ENCODE measurements around the gene GPR157. TPM values are rescaled to one million over a fixed set of nuclear protein-coding genes. Genes with fewer than 3 reads are reported as not detected.

The GPR157 gene
- total and polyA plus RNA-seq, 10 of the 15 experiments (the other 5 are each of a cell fraction or from before 2014, with no cell fraction given) = 0.66 to 15.9 (median 3.1) TPM

DNA sequence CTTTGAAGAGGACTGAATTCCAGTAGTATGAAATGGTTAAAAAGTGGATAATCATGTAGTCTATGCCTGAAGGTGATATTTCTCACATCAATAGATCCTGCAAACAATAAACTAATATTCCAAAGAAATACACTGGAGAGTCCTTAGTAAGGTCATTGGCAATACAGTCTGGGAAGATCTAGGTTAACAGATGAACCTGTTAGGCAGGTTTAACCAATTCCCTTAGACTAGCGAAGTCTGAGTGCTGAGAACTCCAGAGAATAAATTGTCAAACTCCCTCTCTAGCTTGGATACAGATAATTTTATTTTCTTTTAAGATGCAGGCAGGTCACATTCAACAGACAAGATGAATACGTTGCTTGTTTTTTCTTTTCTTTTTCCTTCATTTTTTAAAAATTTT, 2.4 kb downstream of the GPR157 start:
- Histone ChIP-seq H3K27me3 (replicated peaks in 1 of 2; ENCODE audit: control insufficient read depth in 2 of 2, insufficient read depth in 2 of 2, low read length in 1 of 2) (no peaks in the 10 kb centered on the region), H3K9me3 (replicated peaks; ENCODE audit: control insufficient read depth, insufficient read depth, low read length) (no peaks in the 10 kb centered on the region; the same call in 2 of the 3 replicates), H4K20me1 (ENCODE audit: control insufficient read depth, insufficient read depth) (no peaks in the 10 kb centered on the region), H3K9ac (ENCODE audit: control insufficient read depth, insufficient read depth, low read length) (no peak overlapping the region), H3K4me2 (ENCODE audit: control insufficient read depth, insufficient read depth) (peak overlapping the region; percentile 17; the same call in 1 of the 2 replicates), H3K36me3 (ENCODE audit: control insufficient read depth in 2 of 2, insufficient read depth in 2 of 2, low read length in 1 of 2) (no peaks in the 10 kb centered on the region), H2AFZ (ENCODE audit: control insufficient read depth, low read depth, low read length) (no peak overlapping the region), H3K27ac (ENCODE audit: control insufficient read depth, insufficient read depth) (no peak overlapping the region), H3K4me1 (ENCODE audit: control insufficient read depth, insufficient read depth, low read length) (peaks cover 35% of the 10 kb centered on the region), H3K79me2 (ENCODE audit: control insufficient read depth, insufficient read depth, low read length) (peaks cover 3% of the 10 kb centered on the region), H3K4me3 (no peak overlapping the region)
- in situ Hi-C loops (cut with MboI) = no loop called here
- no peak for ATAC-seq
- RAD21 ChIA-PET (ENCODE audit: unreplicated experiment) = interaction anchor here (1.4 kb wide), 1 partner anchor 36 kb away, joined by 3 read pairs; no protein-coding TSS in a partner anchor
- POLR2A ChIA-PET = interaction anchor here (0.7 to 0.8 kb wide), 2 partner anchors 36 to 109 kb away, joined by 4 read pairs; no protein-coding TSS in a partner anchor
- WGBS (ENCODE audit: insufficient coverage, insufficient replicate concordance, low lambda C conversion rate, missing lambda C conversion rate) = 97% methylated on average over 2 of the region's 2 CpGs
- intact Hi-C loops (cut with micrococcal nuclease; ENCODE audit: unreplicated experiment) = loop anchor here (5.0 kb wide), 2 partner anchors 36 to 56 kb away; no protein-coding TSS in a partner anchor
- DNase-seq (ENCODE audit: low read depth, low spot score) = no peak
- no peak for FAIRE-seq
- SMC1A ChIA-PET (ENCODE audit: uncharacterized antibody, unreplicated experiment) = interaction anchor here (1.3 to 2.9 kb wide), 3 partner anchors 15 to 46 kb away, joined by 3 to 14 read pairs (median 5); no protein-coding TSS in a partner anchor
- no TSS peak for BruUV-seq (replicated peaks)
- CTCF ChIA-PET = interaction anchor here (0.7 to 1.2 kb wide), 4 partner anchors 15 to 122 kb away, joined by 3 to 5 read pairs (median 4); partner anchors contain the start of gene H6PD
- no peak for TF ChIP-seq SPI1 (IDR thresholded peaks at IDR 0.05; ENCODE audit: borderline replicate concordance, insufficient read depth, low read depth, low read length)
- TF ChIP-seq, protein P1, sequence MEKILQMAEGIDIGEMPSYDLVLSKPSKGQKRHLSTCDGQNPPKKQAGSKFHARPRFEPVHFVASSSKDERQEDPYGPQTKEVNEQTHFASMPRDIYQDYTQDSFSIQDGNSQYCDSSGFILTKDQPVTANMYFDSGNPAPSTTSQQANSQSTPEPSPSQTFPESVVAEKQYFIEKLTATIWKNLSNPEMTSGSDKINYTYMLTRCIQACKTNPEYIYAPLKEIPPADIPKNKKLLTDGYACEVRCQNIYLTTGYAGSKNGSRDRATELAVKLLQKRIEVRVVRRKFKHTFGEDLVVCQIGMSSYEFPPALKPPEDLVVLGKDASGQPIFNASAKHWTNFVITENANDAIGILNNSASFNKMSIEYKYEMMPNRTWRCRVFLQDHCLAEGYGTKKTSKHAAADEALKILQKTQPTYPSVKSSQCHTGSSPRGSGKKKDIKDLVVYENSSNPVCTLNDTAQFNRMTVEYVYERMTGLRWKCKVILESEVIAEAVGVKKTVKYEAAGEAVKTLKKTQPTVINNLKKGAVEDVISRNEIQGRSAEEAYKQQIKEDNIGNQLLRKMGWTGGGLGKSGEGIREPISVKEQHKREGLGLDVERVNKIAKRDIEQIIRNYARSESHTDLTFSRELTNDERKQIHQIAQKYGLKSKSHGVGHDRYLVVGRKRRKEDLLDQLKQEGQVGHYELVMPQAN (conservative IDR thresholded peaks at IDR 0.05) = no peak
- TF ChIP-seq, protein P2, sequence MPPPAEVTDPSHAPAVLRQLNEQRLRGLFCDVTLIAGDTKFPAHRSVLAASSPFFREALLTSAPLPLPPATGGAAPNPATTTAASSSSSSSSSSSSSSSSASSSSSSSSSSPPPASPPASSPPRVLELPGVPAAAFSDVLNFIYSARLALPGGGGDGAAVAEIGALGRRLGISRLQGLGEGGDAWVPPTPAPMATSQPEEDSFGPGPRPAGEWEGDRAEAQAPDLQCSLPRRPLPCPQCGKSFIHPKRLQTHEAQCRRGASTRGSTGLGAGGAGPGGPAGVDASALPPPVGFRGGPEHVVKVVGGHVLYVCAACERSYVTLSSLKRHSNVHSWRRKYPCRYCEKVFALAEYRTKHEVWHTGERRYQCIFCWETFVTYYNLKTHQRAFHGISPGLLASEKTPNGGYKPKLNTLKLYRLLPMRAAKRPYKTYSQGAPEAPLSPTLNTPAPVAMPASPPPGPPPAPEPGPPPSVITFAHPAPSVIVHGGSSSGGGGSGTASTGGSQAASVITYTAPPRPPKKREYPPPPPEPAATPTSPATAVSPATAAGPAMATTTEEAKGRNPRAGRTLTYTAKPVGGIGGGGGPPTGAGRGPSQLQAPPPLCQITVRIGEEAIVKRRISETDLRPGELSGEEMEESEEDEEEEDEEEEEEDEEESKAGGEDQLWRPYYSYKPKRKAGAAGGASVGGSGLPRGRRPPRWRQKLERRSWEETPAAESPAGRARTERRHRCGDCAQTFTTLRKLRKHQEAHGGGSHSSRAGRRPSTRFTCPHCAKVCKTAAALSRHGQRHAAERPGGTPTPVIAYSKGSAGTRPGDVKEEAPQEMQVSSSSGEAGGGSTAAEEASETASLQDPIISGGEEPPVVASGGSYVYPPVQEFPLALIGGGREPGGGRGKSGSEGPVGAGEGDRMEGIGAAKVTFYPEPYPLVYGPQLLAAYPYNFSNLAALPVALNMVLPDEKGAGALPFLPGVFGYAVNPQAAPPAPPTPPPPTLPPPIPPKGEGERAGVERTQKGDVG (CRISPR knock-in tag; IDR thresholded peaks at IDR 0.05) = no peak
- no peak for TF ChIP-seq SMC3 (IDR thresholded peaks at IDR 0.05; ENCODE audit: borderline replicate concordance, low read length)
- TF ChIP-seq, protein P3, sequence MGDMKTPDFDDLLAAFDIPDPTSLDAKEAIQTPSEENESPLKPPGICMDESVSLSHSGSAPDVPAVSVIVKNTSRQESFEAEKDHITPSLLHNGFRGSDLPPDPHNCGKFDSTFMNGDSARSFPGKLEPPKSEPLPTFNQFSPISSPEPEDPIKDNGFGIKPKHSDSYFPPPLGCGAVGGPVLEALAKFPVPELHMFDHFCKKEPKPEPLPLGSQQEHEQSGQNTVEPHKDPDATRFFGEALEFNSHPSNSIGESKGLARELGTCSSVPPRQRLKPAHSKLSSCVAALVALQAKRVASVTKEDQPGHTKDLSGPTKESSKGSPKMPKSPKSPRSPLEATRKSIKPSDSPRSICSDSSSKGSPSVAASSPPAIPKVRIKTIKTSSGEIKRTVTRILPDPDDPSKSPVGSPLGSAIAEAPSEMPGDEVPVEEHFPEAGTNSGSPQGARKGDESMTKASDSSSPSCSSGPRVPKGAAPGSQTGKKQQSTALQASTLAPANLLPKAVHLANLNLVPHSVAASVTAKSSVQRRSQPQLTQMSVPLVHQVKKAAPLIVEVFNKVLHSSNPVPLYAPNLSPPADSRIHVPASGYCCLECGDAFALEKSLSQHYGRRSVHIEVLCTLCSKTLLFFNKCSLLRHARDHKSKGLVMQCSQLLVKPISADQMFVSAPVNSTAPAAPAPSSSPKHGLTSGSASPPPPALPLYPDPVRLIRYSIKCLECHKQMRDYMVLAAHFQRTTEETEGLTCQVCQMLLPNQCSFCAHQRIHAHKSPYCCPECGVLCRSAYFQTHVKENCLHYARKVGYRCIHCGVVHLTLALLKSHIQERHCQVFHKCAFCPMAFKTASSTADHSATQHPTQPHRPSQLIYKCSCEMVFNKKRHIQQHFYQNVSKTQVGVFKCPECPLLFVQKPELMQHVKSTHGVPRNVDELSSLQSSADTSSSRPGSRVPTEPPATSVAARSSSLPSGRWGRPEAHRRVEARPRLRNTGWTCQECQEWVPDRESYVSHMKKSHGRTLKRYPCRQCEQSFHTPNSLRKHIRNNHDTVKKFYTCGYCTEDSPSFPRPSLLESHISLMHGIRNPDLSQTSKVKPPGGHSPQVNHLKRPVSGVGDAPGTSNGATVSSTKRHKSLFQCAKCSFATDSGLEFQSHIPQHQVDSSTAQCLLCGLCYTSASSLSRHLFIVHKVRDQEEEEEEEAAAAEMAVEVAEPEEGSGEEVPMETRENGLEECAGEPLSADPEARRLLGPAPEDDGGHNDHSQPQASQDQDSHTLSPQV (IDR thresholded peaks at IDR 0.05) = no peak
- TF ChIP-seq PAX5 (IDR thresholded peaks at IDR 0.05; ENCODE audit: borderline replicate concordance, low read depth, low read length) = no peak
- no peak for TF ChIP-seq HDAC2 (IDR thresholded peaks at IDR 0.05)
- no peak for TF ChIP-seq KDM1A (IDR thresholded peaks at IDR 0.05; ENCODE audit: borderline replicate concordance)
- no peak for TF ChIP-seq ZNF622 (IDR thresholded peaks at IDR 0.05)
- TF ChIP-seq, protein P4, sequence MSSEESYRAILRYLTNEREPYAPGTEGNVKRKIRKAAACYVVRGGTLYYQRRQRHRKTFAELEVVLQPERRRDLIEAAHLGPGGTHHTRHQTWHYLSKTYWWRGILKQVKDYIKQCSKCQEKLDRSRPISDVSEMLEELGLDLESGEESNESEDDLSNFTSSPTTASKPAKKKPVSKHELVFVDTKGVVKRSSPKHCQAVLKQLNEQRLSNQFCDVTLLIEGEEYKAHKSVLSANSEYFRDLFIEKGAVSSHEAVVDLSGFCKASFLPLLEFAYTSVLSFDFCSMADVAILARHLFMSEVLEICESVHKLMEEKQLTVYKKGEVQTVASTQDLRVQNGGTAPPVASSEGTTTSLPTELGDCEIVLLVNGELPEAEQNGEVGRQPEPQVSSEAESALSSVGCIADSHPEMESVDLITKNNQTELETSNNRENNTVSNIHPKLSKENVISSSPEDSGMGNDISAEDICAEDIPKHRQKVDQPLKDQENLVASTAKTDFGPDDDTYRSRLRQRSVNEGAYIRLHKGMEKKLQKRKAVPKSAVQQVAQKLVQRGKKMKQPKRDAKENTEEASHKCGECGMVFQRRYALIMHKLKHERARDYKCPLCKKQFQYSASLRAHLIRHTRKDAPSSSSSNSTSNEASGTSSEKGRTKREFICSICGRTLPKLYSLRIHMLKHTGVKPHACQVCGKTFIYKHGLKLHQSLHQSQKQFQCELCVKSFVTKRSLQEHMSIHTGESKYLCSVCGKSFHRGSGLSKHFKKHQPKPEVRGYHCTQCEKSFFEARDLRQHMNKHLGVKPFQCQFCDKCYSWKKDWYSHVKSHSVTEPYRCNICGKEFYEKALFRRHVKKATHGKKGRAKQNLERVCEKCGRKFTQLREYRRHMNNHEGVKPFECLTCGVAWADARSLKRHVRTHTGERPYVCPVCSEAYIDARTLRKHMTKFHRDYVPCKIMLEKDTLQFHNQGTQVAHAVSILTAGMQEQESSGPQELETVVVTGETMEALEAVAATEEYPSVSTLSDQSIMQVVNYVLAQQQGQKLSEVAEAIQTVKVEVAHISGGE (CRISPR knock-in tag; IDR thresholded peaks at IDR 0.05) = no peak
- TF ChIP-seq CHD1 (IDR thresholded peaks at IDR 0.05; ENCODE audit: low read depth, low read length) = no peak
